Stimulated activated CD8-positive, alpha-beta memory T cell treated with anti-CD3 and anti-CD28 coated beads, Interleukin-4, amount 100 ng/mL, for 48 hours (primary cell): Measurements from ENCODE around the gene PADI3.
A peak's percentile ranks its signal among the peaks of the same experiment; 100 is the strongest.

ENCODE experiments used
- DNase-seq: peaks from one replicate; pipeline ENCODE4 v3.0.0-alpha.2; 2020

Gene PADI3

DNA sequence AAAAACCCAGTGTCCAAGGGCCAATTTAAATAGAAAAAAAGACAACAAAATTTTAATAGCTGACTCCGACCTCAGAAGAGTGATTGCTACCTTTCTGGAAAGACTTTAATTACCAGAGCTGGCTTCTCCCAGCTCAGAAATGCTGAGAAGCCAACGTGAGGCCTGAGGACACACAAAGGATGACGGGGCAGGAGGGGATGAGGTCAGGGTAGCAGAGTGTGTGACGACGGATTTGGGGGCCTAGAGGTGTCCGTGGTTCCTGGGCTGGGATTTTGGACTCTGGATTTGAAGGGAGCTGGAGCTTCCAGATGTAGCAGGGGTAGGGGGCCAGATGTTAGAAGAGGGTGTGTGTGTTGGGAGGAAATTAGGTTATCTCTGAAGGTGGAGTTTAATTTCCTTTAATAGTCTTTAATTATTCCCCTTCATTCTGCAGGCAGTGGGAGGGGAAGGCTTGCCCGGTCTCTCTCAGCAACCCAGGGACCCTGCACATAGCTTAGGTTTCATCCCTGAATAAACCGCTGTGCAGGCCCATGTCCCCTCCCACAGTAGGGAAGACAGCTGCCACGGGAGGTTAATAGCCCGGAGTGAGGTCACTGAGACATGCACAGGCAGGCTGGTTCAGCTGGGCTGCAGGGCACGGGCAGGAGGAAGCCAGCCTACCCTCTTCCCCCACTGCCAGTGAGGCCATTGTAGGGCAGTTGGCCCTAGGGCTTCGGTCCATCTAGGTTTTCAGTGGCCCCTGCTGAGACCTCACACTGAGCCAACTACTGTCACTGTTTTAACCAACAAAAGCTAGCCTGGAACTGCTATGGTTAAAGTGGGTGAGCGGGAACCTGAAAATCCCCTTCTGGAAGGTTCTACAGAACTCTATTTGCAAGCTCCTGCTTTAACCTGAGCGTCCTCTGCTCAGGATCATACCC is 3.8 kb upstream of the PADI3 start:
- DNase-seq: no peak

- DNase-seq: no peak
Measured at GRCh38 chr1:17245816-17246325, 3.0 kb upstream of the PADI3 start.

GRCh38 chr1:17246971-17247370 is 1.9 kb upstream of the PADI3 start:
- no peak for DNase-seq

DNA sequence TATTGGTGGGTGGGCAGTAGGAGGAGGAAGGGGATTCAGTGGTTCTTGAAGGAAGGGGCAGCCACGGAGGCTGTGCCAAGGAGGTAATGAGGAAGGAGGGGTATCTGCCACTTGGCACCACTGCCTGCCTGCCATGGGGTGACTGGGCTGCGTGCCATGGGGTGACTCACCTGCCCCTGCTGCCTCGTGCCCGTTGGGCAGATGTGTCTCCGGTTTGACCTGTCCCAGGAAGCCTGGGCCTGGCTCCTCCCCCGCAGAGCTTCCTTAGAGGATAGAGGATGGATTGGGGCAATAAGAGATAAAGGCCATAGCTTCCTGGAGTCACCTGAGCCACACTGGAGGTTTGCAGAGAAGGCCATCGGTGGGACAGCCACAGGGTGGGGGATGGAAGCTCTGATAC is 1.7 kb downstream of the PADI3 start:
- no peak for DNase-seq

- DNase-seq: no peak
Measured at GRCh38 chr1:17251246-17251645, 2.3 kb downstream of the PADI3 start.

- DNase-seq: no peak
Measured at GRCh38 chr1:17251701-17252376, 2.9 kb downstream of the PADI3 start.

DNA sequence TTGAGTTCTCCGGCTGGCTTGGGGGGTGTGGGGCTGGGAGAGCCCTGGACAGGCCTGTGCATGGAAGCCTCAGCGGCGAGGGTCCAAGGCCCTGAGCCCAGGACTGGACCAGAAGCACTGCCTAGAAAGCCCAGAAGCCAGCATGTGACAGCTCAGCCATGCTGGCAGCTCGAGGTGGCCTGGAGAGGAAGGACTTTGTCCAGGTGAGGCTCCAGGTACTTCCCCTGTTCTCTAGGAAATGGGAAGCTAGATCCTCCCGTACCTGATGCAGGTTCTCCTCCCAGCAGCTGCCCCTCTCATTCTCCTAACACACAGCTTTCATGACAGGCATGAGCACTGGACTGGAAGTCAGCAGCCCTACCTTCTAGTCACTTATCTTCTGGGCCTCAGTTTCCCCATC is 6.4 kb downstream of the PADI3 start:
- DNase-seq: no peak

- no peak for DNase-seq
Measured at GRCh38 chr1:17258116-17258757, 9.3 kb downstream of the PADI3 start.

GRCh38 chr1:17258758-17259130 is 9.8 kb downstream of the PADI3 start:
- no peak for DNase-seq

GRCh38 chr1:17259233-17259873 is 10.5 kb downstream of the PADI3 start:
- no peak for DNase-seq

DNA sequence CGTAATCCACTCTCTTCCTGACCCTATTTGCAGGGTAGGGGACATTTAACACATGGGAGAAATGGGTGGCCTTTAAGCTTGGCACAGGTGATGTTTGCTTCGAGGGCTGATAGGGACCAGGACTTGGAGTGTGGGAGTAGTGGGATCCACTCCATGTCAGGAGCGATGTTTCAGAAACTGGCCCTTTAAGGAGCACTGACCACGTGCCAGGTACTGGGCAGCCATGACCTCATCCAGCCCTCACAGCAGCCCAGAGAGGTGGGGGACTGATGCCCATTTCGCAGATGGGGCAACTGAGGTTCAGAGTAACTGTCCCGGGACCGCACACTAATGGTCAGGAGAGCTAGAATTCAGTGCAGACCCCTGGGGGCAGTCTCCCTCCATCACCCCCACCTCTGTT is 11.4 kb downstream of the PADI3 start:
- no peak for DNase-seq

DNA sequence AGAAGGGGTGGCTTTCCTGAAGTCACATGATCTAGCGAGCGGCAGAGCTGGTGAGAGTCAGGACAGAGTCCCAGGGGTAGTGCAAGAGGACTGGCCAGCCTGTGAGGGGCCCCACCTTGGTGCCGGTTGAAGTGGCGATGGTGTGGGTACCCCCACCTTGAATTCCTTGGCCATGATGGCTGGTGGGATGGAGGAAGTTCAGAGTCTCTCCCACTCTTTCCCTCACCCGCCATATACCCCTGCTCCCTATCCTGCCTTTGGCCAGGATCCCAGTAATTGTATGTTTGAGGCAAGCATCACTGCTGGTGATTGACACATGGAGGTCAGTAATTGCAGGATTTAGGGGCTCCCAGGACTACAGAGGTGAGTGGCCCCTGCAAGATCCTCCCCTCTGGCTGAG is 11.8 kb downstream of the PADI3 start:
- DNase-seq: no peak

DNA sequence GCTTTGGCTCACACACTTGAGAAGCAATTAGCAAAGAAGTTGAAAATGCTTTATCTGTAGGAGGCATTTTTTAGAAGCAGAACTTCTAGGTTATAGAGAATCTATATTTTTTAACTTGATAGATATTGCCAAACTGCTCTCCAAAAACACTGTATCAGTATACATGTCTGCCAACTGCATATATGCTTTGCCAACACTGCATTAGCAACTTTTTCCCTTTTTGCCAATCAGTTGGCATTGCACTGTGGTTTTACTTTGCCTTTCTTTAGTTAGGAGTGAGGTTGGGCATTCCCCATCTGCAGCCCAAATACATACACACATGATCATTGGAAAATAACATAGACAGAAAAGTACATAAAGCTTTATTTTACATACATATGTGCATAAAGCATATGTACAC is 15.0 kb downstream of the PADI3 start:
- no peak for DNase-seq

DNA sequence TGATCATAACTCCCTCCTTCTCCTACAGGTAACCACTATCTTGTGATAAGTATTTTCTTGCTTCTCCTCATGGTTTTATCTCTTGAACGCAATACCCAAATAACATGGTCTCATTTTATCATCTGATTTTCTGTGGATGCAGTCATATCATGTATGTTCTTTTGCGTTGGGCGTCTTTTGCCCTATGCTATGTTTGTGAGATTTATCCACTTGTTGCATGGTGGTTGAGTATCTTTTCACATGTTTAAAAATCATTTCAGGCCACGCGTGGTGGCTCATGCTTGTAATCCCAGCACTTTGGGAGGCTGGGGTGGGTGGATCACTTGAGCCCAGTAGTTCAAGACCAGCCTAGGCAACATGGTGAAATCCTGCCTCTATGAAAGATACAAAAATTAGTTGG is 15.6 kb downstream of the PADI3 start:
- DNase-seq: no peak

DNA sequence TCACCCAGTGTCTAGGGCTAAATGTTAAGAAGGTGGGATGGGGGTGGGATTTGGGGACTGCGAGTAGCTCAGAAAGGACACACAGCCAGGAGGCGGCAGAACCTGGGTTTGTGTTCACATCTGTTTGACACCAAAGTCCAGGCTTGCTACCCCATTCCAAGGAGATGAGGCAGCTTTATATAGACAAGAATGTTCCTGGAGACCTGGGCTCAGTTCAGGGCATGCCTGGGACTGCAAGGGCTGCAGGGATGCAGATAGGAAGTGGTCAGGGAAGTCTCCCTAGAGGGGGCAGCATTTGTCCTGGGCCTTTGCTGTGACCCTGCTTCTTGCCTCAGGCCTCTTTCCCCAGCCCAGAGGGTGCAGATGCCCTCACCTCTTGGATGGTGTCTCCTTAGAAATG is 16.3 kb downstream of the PADI3 start:
- DNase-seq: no peak

DNA sequence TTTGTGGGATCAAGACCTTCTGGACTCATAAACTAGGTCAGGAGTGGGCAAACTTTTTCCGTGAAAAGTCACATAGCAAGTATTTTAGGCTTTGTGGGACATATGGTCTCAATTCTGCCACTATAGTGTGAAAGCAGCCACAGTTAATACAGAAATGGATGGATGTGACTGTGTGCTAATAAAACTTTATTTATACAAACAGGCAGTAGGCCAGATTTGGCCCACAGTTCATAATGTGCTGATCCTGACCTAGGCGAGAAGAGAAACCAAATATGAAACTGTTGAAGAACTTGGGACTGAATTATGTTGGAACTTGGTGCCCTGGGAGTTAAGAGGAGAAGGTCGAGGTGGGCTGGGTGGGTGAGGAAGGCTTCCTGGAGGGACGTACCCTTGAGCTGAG is 17.1 kb downstream of the PADI3 start:
- DNase-seq: no peak

- DNase-seq: no peak
Measured at GRCh38 chr1:17270891-17271765, 22.2 kb downstream of the PADI3 start.

GRCh38 chr1:17272066-17272465 is 23.2 kb downstream of the PADI3 start:
- no peak for DNase-seq

DNA sequence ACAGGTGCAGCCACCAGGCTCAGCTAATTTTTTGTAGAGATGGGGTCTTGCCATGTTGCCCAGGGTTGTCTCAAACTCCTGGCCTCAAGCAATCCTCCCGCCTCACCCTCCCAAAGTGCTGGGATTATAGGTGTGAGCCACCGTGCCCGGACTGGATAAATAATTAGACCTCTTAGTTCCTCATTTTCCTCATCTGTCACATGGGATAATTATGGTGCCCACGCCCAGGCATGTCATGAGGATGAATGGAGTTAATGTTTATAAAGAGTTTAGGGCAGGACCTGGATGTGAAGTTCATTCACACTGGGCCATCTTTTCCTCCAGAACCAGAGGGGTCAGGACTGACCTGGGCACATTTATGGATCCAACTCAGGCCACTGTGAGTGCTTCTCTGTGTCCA is 23.7 kb downstream of the PADI3 start:
- DNase-seq: no peak

DNA sequence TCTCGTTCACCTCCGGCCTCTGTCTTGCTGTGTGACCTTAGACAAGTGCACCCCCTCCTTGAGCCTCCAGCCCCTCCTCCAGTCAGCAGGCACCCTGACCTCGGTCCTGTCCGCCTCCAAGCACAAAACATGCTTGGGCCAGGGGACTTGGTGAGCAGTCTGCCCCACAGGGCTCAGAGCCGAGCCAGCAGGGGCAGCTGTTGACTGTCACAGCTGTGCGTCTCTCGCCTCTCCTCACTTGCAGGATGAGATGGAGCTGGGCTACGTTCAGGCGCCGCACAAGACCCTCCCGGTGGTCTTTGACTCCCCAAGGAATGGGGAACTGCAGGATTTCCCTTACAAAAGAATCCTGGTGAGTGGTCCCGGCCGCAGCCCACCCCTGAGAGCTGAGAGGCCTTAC is 24.2 kb downstream of the PADI3 start:
- no peak for DNase-seq

DNA sequence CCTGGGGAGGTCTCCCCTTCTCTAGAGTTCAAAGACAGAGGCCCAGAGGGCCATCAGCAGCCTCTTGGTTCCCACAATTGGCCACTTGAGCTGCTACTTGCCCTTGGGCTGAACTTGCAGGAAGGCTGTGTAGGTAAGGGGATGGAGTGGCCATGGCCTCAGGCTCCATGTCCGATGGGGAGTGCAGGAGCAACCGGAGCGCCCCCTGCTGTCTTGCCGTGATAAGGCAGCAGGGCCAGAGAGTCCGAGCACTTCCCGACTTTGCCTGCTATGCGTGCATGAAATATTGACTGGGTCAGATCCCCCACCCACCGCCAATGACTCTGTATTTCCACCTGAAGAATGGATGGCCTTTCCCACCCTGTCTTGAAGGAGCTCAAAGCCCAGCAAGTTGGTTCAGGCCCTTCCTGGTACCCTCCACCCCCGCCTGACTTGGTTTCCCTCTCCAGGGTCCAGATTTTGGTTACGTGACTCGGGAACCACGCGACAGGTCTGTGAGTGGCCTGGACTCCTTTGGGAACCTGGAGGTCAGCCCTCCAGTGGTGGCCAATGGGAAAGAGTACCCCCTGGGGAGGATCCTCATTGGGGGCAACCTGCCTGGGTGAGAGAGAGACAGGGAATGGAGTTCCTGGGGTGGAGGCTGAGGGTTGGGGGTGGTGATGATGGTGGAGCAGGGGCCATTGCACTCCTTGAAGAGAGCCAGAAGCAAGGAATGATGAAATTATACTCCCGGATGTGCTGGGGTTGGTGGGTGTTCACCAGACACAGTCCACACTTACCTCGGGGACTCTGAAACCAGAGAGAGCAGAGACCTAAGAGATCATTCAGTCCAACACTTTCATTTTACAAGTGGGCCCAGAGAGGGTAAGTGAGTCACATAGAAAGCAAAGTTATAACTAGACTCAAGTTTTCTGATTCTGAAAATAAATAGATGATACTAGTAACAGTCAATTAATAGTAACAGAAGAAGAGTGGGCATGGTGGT is 25.6 kb downstream of the PADI3 start:
- DNase-seq: peak; percentile 79
